ENCODE results near the gene MMP14.

MMP14 gene

DNA sequence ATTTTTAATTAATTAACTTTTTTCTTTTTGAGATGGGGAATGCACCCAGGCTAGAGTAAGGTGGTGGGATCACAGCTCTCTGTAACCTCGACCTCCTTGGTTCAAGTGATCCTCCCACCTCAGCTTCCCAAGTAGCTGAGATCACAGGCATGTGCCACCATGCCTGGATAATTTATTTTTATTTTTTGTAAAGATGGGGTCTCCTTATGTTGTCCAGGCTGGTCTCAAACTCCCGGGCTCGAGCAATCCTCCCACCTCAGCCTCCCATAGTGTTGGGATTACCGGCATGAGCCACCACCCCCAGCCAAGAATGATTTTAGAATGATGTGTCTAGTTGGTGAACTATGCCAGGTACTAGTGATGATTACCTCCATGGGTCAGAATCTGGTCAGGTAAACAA lies 28.6 kb downstream of the MMP14 start:
- DNase-seq: no peak

GRCh38 chr14:22865424-22866405 lies 29.3 kb downstream of the MMP14 start:
- no peak for DNase-seq

GRCh38 chr14:22866874-22867273 lies 30.5 kb downstream of the MMP14 start:
- DNase-seq: no peak

DNA sequence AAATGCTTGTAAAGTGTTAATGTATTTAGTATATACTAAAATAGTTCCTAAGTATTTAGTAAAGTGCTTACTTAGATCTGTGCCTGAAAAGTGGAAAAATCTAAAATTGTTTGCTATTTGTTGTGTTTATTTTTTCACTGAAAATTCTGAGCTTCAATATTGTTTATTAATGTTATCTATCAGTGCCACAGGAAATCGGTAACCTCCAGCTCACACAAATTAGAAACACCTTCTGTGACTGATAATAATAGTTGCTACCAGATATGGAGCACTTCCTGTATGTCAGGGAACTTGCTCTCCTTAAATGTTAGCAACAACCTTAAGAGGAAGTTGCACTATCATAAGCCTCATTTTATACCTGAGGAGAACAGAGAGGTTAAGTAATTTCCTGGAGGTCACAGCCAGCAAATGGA lies 34.4 kb downstream of the MMP14 start:
- DNase-seq: no peak

DNA sequence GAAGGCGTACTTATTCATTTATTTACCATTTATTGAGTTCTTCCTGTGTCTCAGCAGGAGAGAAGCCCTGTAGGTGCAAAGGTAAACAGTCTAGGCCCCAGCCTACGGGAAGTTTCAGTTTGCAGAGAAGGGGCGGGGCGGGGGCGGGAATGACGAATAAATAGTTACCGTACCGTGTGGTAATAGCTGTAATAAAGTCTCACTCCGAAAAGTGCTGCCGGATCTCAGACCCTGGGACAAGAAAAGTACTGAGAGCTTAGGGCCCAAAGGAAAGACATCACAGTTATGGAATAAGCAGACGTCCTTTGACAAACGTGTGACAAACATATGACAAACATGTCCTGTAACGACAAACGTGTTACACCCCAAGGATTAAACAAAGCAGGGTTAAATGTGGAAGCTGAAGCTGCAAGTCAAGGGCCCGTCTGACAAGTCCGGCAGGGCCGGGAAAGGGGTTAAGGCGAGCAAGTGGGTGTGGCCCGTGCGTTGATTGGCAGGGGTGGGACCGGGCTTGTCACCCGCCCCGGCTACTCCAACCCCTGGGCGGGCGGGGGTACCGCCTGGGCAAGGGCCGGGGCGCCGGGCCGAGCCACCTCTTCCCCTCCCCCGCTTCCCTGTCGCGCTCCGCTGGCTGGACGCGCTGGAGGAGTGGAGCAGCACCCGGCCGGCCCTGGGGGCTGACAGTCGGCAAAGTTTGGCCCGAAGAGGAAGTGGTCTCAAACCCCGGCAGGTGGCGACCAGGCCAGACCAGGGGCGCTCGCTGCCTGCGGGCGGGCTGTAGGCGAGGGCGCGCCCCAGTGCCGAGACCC lies 35.0 kb downstream of the MMP14 start, which contains the start of gene LRP10:
Gene LRP10 (plus strand): TSS at position 517 of the 809 bp plus-strand sequence. CDS start 564 bp downstream, outside the sequence.
- peak; percentile 23 to 70 (median 40) for DNase-seq

DNA sequence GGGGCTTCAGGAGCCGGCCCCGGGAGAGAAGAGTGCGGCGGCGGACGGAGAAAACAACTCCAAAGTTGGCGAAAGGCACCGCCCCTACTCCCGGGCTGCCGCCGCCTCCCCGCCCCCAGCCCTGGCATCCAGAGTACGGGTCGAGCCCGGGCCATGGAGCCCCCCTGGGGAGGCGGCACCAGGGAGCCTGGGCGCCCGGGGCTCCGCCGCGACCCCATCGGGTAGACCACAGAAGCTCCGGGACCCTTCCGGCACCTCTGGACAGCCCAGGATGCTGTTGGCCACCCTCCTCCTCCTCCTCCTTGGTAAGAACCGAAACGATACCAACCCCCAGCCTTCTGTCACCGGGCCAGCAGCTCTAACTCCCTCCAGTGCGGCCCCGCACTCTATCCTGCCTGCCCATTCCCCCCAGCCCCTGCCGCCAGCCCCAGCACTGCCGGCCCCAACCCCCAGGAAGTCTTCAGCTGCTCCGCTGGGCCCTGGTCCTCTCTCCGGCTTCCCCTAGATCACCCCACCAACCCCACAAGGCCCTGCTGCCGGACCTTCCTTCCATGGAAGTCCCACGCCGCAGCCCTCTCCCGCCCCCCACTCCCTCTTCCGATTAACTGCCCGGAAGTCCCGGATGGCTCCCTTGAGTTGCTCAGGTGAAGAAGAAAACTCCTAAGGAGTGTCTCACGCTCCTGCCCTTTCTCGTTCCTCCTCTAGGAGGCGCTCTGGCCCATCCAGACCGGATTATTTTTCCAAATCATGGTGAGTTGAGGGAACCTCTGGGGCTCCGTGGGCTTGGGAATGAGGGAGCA lies 35.8 kb downstream of the MMP14 start:
- DNase-seq: peak; percentile 24 to 60 (median 46)

DNA sequence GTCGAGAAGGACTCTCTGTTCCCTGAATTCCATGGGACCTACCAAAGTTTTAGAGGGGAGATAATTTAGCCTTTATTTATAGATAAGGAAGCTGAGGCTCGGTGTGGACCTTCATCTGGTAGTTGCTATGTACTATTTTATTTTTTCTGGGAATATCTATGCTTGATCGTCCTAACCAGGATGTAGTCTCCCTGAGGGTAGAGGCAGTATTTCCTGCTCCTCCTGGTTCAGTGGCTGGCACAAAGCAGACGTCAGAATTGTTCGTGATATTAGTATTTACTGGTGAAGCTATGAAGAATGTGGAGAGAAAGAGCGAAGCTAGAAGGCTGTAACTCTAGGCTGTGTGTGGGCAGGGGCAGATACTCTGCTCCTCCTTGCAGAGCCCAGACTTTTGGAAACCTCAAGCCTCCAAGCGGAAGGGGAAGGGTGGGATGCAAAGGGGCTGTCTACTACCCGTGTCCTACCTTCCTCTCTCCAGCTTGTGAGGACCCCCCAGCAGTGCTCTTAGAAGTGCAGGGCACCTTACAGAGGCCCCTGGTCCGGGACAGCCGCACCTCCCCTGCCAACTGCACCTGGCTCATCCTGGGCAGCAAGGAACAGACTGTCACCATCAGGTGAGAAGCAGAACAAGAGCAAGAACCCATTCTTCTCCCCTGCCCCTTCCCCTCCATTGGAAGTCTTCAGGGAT lies 36.6 kb downstream of the MMP14 start:
- no peak for DNase-seq

DNA sequence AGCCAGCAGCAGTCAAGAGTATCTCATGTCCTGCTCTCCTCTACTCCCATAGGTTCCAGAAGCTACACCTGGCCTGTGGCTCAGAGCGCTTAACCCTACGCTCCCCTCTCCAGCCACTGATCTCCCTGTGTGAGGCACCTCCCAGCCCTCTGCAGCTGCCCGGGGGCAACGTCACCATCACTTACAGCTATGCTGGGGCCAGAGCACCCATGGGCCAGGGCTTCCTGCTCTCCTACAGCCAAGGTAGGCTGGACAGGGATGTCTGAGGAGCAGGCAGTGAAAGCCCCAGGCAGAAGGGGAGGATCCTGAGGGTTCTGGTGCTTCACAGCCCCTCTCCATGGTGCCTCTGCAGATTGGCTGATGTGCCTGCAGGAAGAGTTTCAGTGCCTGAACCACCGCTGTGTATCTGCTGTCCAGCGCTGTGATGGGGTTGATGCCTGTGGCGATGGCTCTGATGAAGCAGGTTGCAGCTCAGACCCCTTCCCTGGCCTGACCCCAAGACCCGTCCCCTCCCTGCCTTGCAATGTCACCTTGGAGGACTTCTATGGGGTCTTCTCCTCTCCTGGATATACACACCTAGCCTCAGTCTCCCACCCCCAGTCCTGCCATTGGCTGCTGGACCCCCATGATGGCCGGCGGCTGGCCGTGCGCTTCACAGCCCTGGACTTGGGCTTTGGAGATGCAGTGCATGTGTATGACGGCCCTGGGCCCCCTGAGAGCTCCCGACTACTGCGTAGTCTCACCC lies 38.8 kb downstream of the MMP14 start:
- DNase-seq: no peak

- DNase-seq: no peak
These were observed 39.4 kb downstream of the MMP14 start for GRCh38 chr14:22875748-22876319.

DNA sequence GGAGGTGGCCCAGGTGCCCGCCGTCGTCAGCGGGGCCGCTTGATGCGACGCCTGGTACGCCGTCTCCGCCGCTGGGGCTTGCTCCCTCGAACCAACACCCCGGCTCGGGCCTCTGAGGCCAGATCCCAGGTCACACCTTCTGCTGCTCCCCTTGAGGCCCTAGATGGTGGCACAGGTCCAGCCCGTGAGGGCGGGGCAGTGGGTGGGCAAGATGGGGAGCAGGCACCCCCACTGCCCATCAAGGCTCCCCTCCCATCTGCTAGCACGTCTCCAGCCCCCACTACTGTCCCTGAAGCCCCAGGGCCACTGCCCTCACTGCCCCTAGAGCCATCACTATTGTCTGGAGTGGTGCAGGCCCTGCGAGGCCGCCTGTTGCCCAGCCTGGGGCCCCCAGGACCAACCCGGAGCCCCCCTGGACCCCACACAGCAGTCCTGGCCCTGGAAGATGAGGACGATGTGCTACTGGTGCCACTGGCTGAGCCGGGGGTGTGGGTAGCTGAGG lies 40.7 kb downstream of the MMP14 start:
- DNase-seq: no peak

DNA sequence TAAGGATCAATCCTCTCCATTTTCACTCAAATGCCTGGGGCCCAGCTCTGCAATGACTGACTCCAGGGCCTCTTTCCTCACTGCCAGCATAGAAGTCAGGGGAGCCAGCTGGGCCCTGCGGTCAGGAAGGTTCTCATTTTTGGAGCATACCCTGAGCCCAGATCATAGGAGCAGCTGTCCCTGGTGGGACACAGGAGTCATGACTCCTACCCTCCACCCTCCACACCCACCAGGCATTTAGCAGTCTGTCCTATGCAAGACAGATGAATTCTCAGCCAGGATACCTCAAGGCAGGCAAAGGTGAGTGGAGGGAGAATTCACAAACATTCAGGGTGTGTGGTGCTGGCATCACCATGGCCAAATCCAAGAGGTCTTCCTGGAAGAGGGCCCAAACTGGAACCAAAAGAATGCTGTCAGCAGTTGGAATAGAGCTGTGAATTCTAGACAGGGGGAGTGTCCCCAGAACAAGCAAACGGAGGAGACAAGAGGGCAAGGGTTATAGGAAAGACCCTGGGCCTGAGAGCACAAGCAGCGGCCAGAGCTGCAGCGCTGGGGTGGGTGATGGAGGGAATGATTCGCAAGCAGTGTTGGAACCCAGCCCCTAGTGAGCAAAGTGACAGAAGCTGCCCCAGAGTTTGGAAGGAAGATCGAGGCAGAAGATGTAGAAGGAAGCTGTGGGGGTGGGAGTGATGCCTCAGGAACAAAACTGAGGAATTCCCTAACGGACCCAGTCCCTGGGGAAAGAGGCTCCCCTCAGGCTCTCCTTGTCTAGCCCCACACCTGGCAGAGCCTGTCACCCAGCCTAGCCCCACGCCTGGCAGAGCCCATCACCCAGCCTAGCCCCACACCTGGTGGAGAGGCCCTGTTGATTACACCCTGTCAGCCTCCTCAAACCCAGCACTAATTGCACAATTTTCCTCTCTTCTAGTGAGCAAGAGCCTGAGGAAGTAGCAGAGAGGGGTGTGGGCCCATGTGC lies 42.2 kb downstream of the MMP14 start:
- DNase-seq: no peak

GRCh38 chr14:22882064-22882463 lies 45.7 kb downstream of the MMP14 start:
- DNase-seq: no peak

GRCh38 chr14:22882529-22883172 lies 46.3 kb downstream of the MMP14 start:
- peak in 1 of 4 experiments; percentile 29 for DNase-seq

GRCh38 chr14:22883173-22883976 lies 47.0 kb downstream of the MMP14 start, which contains the start of gene REM2:
Gene REM2, plus strand, starts transcription at chr14:22883222. Its CDS starts 66 bp downstream, at chr14:22883288.
- no peak for DNase-seq

DNA sequence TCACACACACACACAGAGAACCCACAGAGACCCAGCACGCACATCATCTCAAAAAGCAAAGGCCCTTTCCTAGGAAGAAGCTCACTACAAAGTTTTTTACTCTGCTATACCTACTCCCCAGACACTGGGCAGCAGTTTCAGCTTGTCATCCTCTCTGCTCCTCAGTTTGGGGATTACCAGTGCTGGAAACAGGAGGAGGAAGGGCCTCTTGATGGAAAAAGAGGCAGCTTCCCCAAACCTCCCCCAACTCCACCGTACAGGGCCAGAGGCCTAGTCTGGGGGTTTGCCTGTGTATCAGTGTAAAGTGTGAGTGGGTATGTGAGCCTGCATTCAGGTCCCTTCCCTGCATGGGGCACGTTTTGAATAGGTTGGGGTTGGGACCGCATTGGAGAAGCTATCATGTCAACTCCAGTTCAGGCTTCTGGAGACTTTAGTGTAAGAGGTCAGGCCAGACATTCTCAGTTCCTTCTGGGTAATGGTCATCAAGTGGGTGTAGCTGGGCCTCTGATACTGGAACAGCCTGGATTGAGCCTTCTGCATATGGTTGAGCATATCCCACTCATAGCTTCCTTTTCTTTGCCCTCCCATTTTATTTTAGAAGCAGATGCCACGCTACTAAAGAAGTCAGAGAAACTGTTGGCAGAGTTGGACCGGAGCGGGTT lies 47.8 kb downstream of the MMP14 start:
- DNase-seq: no peak

DNA sequence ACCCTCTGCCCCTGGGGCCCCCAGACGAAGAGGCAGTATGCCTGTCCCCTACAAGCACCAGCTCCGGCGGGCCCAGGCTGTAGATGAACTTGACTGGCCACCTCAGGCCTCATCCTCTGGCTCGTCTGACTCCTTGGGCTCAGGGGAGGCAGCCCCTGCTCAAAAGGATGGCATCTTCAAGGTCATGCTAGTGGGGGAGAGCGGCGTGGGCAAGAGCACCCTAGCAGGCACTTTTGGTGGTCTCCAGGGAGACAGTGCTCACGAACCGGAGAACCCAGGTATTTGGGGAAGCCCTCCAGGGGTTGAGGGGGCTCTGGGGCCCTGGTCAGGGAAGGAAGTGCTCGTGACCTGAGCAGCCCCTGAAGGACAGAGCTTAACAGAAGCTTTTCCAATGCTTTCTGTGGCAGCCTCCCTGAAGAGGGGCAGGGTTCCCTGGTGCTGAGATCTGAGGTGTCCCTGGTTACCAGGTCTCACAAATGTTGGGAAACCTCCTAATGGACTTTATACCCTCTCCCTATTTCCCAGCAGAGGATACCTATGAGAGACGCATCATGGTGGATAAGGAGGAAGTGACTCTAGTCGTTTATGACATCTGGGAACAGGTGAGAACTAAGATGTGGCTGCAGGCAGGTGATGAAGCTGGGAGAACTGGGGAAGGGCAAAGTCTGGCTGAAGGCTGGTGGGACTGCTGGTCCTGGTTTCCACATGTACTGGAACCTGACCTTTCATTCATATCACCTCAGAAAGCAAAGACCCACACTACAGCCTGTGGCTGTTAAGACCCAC lies 48.5 kb downstream of the MMP14 start:
- no peak for DNase-seq

GRCh38 chr14:22885975-22886374 lies 49.6 kb downstream of the MMP14 start:
- no peak for DNase-seq

Data from activated naive CD4-positive, alpha-beta T cell (primary cell).